Measurements from ENCODE around the gene TMEM208.

GRCh38 chr16:67245674-67246080 is 18.7 kb downstream of the TMEM208 start:
- TF ChIP-seq CTCF (IDR thresholded peaks at IDR 0.05) = no peak
- TF ChIP-seq EZH2phosphoT487 (IDR thresholded peaks at IDR 0.05; ENCODE audit: borderline replicate concordance, low read depth) = no peak
- TF ChIP-seq EP300 (IDR thresholded peaks at IDR 0.05; ENCODE audit: borderline replicate concordance in 1 of 2, low read depth in 1 of 2, low read length in 1 of 2) = no peak
- TF ChIP-seq IRF3 (IDR thresholded peaks at IDR 0.05; ENCODE audit: low read depth, low read length) = no peak
- no peak for TF ChIP-seq REST (IDR thresholded peaks at IDR 0.05; ENCODE audit: low read depth, low read length)
- no peak for TF ChIP-seq NRF1 (IDR thresholded peaks at IDR 0.05; ENCODE audit: low read depth, low read length)
- no peak for TF ChIP-seq YY1 (IDR thresholded peaks at IDR 0.05; ENCODE audit: low read depth)
- no peak for TF ChIP-seq TEAD4 (IDR thresholded peaks at IDR 0.05; ENCODE audit: borderline replicate concordance, insufficient read depth)

All from SK-N-SH (cell line).